HG03103 (cell line): ENCODE data around the gene IGFBP1.
"Not testable (repeated sequence)": the region's sequence is repeated elsewhere in the genome, so short reads cannot be mapped to it uniquely, and the experiment has no call there.

ENCODE experiments used
- ATAC-seq: cut with Tn5 transposase; IDR thresholded peaks from one replicate; pipeline ENCODE4 v1.9.1; 2021; ENCODE audit warnings: low read depth; ENCODE audit not compliant: unreplicated experiment

Gene IGFBP1

DNA sequence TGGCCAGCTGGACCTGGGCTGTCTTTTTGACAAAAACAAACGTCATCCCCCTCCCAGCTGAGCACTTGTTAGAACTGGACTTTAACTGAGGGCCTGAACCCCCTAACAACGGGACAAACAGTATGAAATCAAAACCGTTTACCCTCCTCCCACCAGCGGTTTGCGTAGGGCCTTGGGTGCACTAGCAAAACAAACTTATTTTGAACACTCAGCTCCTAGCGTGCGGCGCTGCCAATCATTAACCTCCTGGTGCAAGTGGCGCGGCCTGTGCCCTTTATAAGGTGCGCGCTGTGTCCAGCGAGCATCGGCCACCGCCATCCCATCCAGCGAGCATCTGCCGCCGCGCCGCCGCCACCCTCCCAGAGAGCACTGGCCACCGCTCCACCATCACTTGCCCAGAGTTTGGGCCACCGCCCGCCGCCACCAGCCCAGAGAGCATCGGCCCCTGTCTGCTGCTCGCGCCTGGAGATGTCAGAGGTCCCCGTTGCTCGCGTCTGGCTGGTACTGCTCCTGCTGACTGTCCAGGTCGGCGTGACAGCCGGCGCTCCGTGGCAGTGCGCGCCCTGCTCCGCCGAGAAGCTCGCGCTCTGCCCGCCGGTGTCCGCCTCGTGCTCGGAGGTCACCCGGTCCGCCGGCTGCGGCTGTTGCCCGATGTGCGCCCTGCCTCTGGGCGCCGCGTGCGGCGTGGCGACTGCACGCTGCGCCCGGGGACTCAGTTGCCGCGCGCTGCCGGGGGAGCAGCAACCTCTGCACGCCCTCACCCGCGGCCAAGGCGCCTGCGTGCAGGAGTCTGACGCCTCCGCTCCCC is at the start of gene IGFBP1:
Gene IGFBP1, plus strand, starts transcription at position 304 of the 808 bp plus-strand sequence. Its CDS starts 165 bp downstream, at position 469.
- ATAC-seq: no peak

GRCh38 chr7:45838852-45839251 is 49.4 kb upstream of the IGFBP1 start:
- ATAC-seq: not testable (repeated sequence)

DNA sequence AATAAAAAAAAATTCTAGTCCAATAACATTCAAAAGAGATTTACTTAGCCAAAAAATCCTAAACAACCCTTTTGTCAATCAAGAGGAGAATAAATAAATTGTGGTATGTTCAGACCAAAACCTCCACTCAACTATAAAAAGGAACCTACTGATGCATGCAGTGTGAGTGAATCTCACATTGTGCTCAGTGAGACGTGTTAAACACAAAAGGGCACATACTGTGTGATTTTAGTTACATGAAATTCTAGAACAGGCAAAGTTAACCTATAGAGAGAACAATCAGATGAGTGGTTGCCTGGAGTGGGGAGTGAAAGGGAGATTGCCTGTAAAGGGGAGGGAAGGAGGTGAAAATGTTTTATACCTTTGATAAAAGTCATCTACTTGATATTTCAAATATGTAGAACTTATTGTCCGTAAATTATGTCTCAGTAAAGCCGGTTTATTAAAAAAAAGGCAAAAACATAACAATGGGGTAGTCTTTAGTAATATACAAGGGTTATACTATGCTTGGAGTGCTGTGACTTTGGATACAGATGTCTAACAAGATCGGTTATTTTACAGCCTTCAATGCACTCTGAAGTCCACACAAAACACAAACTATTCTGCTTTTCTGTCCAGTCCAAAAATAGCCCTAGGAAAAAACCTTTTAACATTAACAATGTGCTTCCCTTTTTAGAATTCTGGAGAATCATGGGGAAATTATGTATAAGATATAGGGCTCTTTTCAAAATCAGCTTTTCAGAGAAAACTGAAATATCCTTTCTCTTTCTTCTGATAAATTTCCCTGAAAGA is 46.2 kb upstream of the IGFBP1 start:
- not testable (repeated sequence) for ATAC-seq

- not testable (repeated sequence) for ATAC-seq
Observed at GRCh38 chr7:45846536-45846935, 41.8 kb upstream of the IGFBP1 start.

DNA sequence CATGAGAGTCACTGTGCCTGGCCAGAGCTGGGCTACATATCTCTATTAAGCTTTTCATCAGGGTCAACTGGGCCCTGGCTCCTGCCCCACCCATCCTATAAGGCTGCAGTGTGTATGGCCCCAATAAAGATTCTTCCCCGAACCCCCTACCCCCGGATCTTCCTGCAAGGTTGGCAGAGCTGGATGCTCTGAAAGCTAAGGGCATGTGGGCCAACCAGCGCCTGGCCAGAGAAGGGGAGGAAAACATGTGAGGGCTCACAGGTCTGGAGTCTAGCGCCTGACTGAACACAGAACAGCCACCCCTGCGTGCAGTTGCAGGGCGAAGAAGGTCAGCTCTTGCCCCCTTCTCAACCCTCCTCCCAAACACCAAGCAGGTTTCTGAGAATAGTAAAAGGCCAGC is 39.6 kb upstream of the IGFBP1 start:
- ATAC-seq: not testable (repeated sequence)

- not testable (repeated sequence) for ATAC-seq
Observed at GRCh38 chr7:45852984-45853383, 35.3 kb upstream of the IGFBP1 start.

DNA sequence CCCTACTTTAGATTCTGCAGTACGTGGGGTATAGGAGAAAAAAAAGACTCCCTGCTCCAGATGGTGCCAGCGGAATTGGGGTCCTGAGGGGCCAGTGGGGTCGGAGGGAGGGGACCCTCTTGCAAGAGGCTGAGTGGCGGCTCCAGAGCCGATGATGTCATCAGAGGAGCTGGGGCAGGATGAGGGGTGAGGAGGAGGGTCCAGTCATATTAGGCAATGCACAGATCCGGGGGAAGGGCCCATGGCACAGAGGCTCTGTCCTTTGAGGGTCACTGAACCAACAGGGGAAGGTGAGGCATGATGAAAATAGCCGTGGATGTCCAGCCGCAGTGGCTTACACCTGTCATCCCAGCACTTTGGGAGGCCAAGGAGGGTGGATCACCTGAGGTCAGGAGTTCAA is 34.8 kb upstream of the IGFBP1 start:
- not testable (repeated sequence) for ATAC-seq

DNA sequence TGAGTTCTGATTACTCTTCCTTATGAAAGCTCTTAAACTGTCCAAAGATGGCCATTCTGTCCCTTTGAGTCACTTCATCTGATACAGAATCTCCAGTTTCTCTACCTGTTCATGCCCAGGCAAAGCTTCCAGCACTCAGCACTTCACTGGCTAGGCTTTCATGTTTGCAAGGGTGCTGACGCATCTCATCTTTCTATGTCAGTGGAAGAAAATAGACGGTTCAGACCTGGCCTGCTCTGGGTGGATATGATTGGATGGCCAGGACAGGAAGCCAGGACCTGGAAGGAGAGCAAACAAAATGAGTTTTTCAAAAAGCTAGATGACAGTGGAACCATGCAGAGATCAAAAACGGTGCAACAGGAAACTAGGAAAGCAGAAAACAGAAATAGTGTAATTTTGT is 32.6 kb upstream of the IGFBP1 start:
- ATAC-seq: not testable (repeated sequence)

- ATAC-seq: not testable (repeated sequence)
Observed at GRCh38 chr7:45856888-45857287, 31.4 kb upstream of the IGFBP1 start.

- ATAC-seq: no peak
Observed at GRCh38 chr7:45863715-45864114, 24.6 kb upstream of the IGFBP1 start.

DNA sequence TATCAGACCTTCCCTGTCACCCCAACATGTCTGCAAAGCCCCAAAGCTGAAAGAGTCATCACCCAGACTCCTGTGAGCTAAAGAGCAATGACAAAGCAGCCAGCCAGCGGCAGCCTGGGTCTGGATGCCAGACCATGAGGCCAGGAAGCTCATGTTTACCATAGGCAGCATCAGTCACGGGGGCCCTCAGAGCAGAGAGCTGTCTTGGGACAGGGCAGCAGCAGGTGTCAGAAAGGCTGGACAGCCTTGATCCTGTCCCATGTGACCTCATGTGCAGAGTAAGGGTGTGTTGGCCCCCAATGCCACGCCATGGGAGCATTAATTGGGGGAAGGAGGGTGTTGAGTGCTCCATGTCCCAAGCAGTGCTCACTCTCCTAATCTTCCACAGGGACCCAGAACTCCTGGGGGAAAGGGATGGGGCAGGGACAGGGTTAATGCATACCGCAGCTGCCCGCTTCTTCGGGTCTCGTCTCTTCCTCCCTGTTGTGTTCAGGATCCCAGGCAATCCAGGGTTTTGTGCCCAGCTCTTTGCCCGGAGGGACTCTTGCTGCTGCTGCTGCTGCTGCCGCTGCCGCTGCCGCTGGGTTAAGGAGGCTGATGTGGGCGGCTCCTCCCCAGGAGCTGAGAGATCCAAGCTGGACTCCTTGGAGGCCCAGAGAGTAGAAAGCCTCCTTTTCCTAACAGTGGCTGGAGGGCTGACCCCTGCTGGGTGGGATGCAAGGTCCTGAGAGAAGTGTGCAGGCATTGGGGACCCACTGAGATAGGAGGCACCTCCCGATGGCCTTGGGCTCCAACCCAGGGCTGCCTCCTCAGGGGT is 22.5 kb upstream of the IGFBP1 start:
- no peak for ATAC-seq

GRCh38 chr7:45867471-45867870 is 20.8 kb upstream of the IGFBP1 start:
- ATAC-seq: no peak

DNA sequence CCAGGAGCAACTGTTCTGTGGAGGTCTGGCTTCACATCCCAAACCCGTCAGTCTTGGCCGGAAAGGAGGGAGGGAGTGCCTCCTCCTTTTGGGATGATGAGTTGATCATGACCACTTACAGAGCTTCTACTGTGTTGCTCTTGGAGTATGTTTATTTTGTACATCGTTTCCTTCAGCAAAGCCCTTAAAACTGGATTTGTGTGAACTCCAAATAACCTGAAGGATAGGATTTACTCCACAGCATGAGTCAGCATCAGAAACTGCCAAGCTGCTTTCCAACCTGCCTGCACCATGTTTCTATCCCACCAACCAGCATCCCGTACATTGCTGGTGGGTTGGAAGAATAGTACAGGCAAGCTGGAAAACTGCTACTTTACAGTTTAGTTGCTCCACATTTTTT is 18.9 kb upstream of the IGFBP1 start:
- no peak for ATAC-seq

GRCh38 chr7:45872116-45873034 is 15.9 kb upstream of the IGFBP1 start:
- no peak for ATAC-seq

GRCh38 chr7:45873035-45873354 is 15.3 kb upstream of the IGFBP1 start, which contains the start of gene CCDC201:
TSS of gene CCDC201 (minus strand) at chr7:45873082. CDS start at chr7:45873007, 75 bp downstream.
- no peak for ATAC-seq

DNA sequence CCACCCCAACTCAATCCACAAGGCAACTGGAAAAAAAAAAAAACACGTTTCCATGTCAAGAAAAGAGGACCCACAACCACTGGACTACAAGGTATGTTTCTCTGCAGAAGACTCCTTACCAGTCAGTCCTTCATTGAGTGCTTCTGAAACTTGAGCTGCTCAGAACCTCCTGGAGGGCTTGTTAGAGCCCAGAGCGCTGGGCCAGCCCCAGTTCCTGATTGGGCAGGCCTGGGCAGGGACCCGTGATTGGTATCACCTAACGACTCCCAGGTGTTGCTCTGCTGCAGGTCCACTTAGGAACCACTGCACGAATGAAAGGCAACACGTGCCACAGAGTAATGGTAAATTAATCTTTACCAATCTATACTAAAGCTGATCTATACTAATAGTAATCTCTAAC is 14.9 kb upstream of the IGFBP1 start:
- no peak for ATAC-seq

DNA sequence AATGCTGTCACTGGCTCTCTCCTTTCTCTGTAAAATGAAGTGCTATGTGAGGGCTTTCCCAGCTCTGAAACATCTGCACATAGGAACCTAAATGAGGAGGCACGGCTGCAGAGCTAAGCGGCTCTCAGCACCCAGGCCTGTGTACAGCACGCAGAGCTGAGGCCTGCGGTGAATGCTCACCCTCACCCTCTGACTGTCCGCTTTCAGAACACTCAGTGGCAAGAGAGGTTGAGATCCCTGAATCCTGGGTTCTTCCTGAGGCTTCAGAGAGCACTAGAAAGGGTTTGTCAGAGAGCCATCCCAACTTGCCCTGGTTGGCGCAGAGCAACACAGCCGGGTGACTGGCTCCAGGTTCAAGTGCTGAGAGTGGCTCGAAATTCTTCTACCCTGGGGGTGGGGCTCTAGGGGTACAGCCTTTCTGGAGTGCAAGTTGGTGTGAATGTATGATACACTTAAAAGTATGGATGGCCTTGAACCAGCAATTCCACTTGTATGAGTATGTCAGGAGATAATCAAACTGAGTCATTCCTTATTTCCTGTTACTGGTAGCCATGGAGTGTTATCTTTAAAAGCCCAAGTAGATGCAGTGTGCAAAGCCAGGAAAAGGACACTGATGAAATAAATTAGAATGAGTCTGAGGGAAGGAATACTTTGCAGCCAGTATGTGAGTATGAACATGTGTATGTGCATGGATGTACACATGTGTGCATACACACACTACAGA is 13.7 kb upstream of the IGFBP1 start:
- no peak for ATAC-seq

DNA sequence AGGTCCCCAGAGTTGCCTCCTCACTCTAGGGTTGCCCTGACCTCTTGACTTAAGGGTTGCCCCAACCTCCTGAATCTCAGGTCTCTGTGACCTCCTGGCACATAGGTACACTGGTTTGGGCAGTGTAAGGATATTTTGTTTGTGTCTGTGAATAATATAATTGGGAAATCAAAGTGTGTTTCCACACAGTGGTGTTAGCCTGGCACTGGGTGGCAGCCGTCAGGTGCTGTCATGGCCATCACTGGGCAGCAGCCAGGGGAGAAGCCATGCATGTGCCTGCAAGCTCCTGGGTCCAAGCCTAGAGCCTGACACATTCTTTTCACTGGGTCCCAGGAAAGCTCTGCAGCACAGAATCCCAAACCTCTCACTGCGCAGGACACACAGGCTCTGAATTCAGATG is 11.8 kb upstream of the IGFBP1 start:
- ATAC-seq: no peak

DNA sequence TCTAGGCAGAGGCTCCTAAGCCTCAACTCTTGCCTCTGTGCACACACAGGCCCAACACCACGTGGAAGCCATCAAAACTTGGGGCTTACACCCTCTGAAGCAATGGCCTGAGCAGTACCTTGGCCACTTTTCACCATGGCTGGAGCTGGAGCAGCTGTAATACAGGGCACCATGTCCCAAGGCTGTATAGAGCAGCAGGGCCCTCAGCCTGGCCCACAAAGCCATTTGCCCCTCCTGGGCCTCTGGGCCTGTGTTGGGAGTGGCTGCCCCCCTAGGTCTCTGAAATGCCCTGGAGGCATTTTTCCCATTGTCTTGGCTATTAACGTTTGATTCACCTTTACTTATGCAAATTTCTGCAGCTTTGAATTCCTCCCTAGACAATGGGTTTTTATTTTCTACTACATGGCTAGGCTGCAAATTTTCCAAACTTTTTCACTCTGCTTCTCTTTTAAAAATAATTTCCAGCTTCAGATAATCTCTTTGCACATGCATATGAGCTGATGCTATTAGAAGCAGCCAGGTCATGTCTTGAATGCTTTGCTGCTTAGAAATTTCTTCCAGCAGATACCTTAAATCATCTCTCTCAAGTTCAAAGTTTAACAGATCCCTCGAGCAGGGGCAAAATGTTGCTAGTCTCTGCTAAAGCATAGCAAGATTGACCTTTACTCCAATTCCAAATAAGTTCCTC is 9.7 kb upstream of the IGFBP1 start:
- no peak for ATAC-seq
